Mesenchymal stem cell (in vitro differentiated cells and primary cell): ENCODE results near the gene MPP3.
A peak's percentile ranks its signal among the peaks of the same experiment; 100 is the strongest.

Experiments
- DNase-seq: peaks from one replicate; pipeline ENCODE4 v3.0.0-alpha.2; 2013
- H2AFZ ChIP-seq: one replicate; pipeline ENCODE4 v1.6.1; 2013; ENCODE audit warnings: low read depth, mild to moderate bottlenecking, control low read depth, inconsistent platforms, low read length, moderate library complexity
- H2AK5ac ChIP-seq: 2 replicates; pipeline ENCODE4 v1.6.1; 2013; ENCODE audit warnings: low read length, moderate library complexity, mild to moderate bottlenecking, inconsistent platforms; ENCODE audit not compliant: severe bottlenecking
- H2BK120ac ChIP-seq: one replicate; pipeline ENCODE4 v1.6.1; 2013; ENCODE audit warnings: low read depth, mild to moderate bottlenecking, inconsistent platforms, low read length, moderate library complexity
- H2BK12ac ChIP-seq, 2 experiments: one replicate each; pipeline ENCODE4 v1.6.1; 2013; ENCODE audit warnings: inconsistent platforms in 2 of 2, low read length in 2 of 2, mild to moderate bottlenecking in 2 of 2, moderate library complexity in 2 of 2, control low read depth in 1 of 2
- H2BK15ac ChIP-seq: one replicate; pipeline ENCODE4 v1.6.1; 2013; ENCODE audit warnings: mild to moderate bottlenecking, low read depth, inconsistent platforms; ENCODE audit not compliant: poor library complexity, severe bottlenecking
- H2BK5ac ChIP-seq: 2 replicates; pipeline ENCODE4 v1.6.1; 2013; ENCODE audit warnings: low read depth, mild to moderate bottlenecking, low read length, control low read depth, inconsistent platforms; ENCODE audit not compliant: poor library complexity, severe bottlenecking
- H3K14ac ChIP-seq, 2 experiments: one replicate each; pipeline ENCODE4 v1.6.1; 2013; ENCODE audit warnings: inconsistent platforms in 2 of 2, low read length in 2 of 2, control low read depth in 1 of 2, mild to moderate bottlenecking in 1 of 2, moderate library complexity in 1 of 2
- H3K18ac ChIP-seq, 2 experiments: one replicate each; pipeline ENCODE4 v1.6.1; 2013; ENCODE audit warnings: inconsistent platforms in 2 of 2, low read length in 2 of 2, control low read depth in 1 of 2, low read depth in 1 of 2, mild to moderate bottlenecking in 1 of 2
- H3K23ac ChIP-seq, 2 experiments: one replicate each; pipeline ENCODE4 v1.6.1; 2013; ENCODE audit warnings: inconsistent platforms in 2 of 2, low read length in 2 of 2, mild to moderate bottlenecking in 2 of 2, moderate library complexity in 2 of 2, control low read depth in 1 of 2
- H3K27ac ChIP-seq: 2 replicates; pipeline ENCODE4 v1.5.1; 2013; ENCODE audit warnings: mild to moderate bottlenecking, moderate library complexity, low read length, control low read depth, inconsistent platforms; ENCODE audit not compliant: poor library complexity, severe bottlenecking
- H3K27me3 ChIP-seq, 2 experiments: 2 replicates each; pipeline versions ENCODE4 v1.6.1 to v1.7.0; 2013; ENCODE audit warnings: low read length in 2 of 2, mild to moderate bottlenecking in 2 of 2, moderate library complexity in 2 of 2, control low read depth in 1 of 2, inconsistent platforms in 1 of 2; ENCODE audit not compliant: control insufficient read depth in 1 of 2, insufficient read depth in 1 of 2
- H3K36me3 ChIP-seq, 2 experiments: 2 replicates each; pipeline versions ENCODE4 v1.6.1 to v1.7.0; 2013; ENCODE audit warnings: low read length in 2 of 2, control low read depth in 1 of 2, inconsistent platforms in 1 of 2, low read depth in 1 of 2, mild to moderate bottlenecking in 1 of 2; ENCODE audit not compliant: insufficient read depth in 2 of 2, control insufficient read depth in 1 of 2
- H3K4ac ChIP-seq, 2 experiments: one replicate each; pipeline ENCODE4 v1.6.1; 2013; ENCODE audit warnings: inconsistent platforms in 2 of 2, low read length in 2 of 2, mild to moderate bottlenecking in 2 of 2, moderate library complexity in 2 of 2, control low read depth in 1 of 2, low read depth in 1 of 2
- H3K4me1 ChIP-seq: 2 replicates; pipeline ENCODE4 v1.6.1; 2013; ENCODE audit warnings: low read depth, low read length, control low read depth; ENCODE audit not compliant: control insufficient read depth, insufficient read depth
- H3K4me2 ChIP-seq: 2 replicates; pipeline ENCODE4 v1.6.1; 2013; ENCODE audit warnings: low read length, mild to moderate bottlenecking, inconsistent platforms; ENCODE audit not compliant: poor library complexity, severe bottlenecking
- H3K4me3 ChIP-seq, 2 experiments: 2 replicates each; pipeline versions ENCODE4 v1.5.1 to v1.7.0; 2013; ENCODE audit warnings: low read length in 2 of 2, mild to moderate bottlenecking in 2 of 2, control low read depth in 1 of 2, low read depth in 1 of 2; ENCODE audit not compliant: insufficient read depth in 1 of 2
- H3K79me1 ChIP-seq: replicated peaks from 2 replicates; pipeline ENCODE4 v1.6.1; 2013; ENCODE audit warnings: mild to moderate bottlenecking, control low read depth, low read length, inconsistent platforms; ENCODE audit not compliant: poor library complexity, severe bottlenecking
- H3K9ac ChIP-seq: 2 replicates; pipeline ENCODE4 v1.7.0; 2013; ENCODE audit warnings: mild to moderate bottlenecking, low read length, moderate library complexity
- H3K9me3 ChIP-seq: 2 replicates; pipeline ENCODE4 v1.7.0; 2013; ENCODE audit warnings: mild to moderate bottlenecking, low read length; ENCODE audit not compliant: control insufficient read depth
- H4K8ac ChIP-seq: one replicate; pipeline ENCODE4 v1.6.1; 2013; ENCODE audit warnings: inconsistent platforms, mild to moderate bottlenecking, low read length, moderate library complexity
- H4K91ac ChIP-seq: one replicate; pipeline ENCODE4 v1.6.1; 2013; ENCODE audit warnings: mild to moderate bottlenecking, low read length, inconsistent platforms
- WGBS: methylation state at CpG from one replicate; pipeline ENCODE4 v1.1.7; 2013; ENCODE audit warnings: mixed read lengths; 5-methylcytosine and 5-hydroxymethylcytosine counted together

The MPP3 gene

DNA sequence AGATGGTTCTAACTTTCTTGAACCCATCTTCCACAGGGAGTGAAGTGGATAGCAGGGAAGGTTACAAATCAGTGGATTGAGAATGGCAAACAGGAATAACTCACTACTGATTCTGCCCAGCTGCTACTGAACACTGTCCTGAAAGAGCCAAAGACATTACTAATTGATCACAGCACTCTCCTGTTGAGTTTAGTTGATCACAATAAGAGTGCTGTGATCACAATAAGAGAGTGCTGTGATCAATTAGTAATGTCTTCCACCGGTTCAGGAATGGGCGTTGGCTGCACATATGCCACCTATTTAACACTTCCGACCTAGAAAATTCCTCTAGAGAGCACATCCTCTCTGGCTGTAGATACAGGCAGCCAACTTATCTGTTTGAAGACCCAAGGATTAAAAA, 41.4 kb downstream of the MPP3 start:
- Histone ChIP-seq H3K23ac (no peak overlapping the region), H3K9me3 (no peaks in the 10 kb centered on the region), H2AFZ (no peak overlapping the region), H3K27ac (no peak overlapping the region), H2BK15ac (no peak overlapping the region), H4K91ac (no peak overlapping the region), H2BK5ac (no peak overlapping the region), H3K4ac (no peak overlapping the region), H2AK5ac (no peak overlapping the region), H3K4me2 (peak overlapping the region; percentile 39), H3K36me3 (no peaks in the 10 kb centered on the region), H3K14ac (no peak overlapping the region), H3K79me1 (no peaks in the 10 kb centered on the region), H3K18ac (no peak overlapping the region), H2BK120ac (no peak overlapping the region), H4K8ac (no peak overlapping the region), H3K4me1 (peaks cover 3% of the 10 kb centered on the region), H2BK12ac (no peak overlapping the region), H3K4me3 (peak overlapping the region in 1 of 2 experiments; percentile 29), H3K9ac (no peak overlapping the region), H3K27me3 (no peaks in the 10 kb centered on the region)
- peak; percentile 55 for DNase-seq
- 14% methylated on average over 3 of the region's 3 CpGs for WGBS

DNA sequence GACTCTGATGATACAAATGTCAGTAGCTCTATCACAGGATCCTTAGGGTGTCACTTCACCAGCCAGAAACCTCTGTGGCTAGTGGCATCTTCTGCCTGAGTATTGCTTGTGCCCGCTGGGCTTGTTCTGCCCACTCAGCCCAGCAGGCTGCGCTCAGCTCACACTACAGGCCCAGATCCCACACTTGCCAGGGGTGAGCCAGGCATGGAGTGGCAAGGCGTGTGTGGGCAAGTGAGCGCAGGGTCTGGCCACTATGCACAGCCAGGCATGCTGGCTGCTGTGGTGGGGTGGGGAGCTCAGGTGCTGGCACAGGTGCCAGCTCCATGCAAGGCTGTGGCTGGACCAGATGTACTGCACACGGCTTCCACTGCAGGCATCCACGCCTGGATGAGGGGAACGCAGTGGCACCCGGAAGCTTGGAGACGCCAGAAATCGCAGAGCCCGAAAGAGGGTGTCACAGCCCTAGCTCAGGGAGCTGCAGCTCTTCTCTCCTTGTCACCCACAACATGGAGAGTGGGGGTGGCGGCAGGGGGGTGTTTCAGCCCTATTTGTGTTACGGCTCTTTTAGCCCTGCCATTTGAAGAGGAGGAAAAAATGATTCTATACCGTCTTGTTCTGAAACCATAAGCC, 42.5 kb downstream of the MPP3 start:
- 86% methylated on average over 14 of the region's 14 CpGs for WGBS

DNA sequence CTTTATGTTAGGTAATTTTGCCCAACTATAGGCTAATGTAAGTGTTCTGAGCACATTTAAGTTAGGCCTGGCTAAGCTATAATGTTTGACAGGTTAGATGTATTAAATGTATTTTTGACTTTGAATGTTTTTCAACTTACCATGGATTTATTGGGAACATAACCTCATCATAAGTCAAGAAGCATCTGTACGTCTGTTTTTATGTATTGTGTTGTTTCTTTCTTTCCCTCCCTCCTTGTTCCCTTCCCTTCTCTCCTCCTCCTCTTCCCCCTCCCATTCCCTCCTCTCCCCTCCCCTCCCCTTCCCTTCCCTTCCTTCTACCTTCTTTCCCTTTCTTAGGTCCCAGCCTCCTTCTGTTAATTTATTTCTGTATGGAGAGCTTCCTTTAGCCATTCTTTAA, 43.5 kb downstream of the MPP3 start:
- Histone ChIP-seq H3K14ac (no peak overlapping the region), H3K4me2 (no peak overlapping the region), H2AFZ (no peak overlapping the region), H3K18ac (no peak overlapping the region), H4K8ac (no peak overlapping the region), H2BK15ac (no peak overlapping the region), H2BK5ac (no peak overlapping the region), H3K9me3 (no peaks in the 10 kb centered on the region), H3K4me1 (peaks cover 3% of the 10 kb centered on the region), H3K4me3 (no peak overlapping the region), H3K9ac (no peak overlapping the region), H2BK12ac (no peak overlapping the region), H2AK5ac (no peak overlapping the region), H4K91ac (no peak overlapping the region), H3K36me3 (no peaks in the 10 kb centered on the region), H3K27ac (no peak overlapping the region), H3K27me3 (no peaks in the 10 kb centered on the region), H2BK120ac (no peak overlapping the region), H3K79me1 (no peaks in the 10 kb centered on the region), H3K4ac (no peak overlapping the region), H3K23ac (no peak overlapping the region)
- no CpG with 5 or more reads among the region's 1 CpG for WGBS
- no peak for DNase-seq

More for the DNA sequence above, 42.5 kb downstream of the MPP3 start:
- Histone ChIP-seq H2BK5ac (no peak overlapping the region), H3K14ac (peak overlapping the region in 1 of 2 experiments; percentile 96), H2BK15ac (no peak overlapping the region), H3K9ac (no peak overlapping the region), H3K4me1 (peaks cover 3% of the 10 kb centered on the region), H3K27ac (no peak overlapping the region), H2BK12ac (peak overlapping the region in 1 of 2 experiments; percentile 64), H3K23ac (no peak overlapping the region), H2AK5ac (no peak overlapping the region), H3K4me3 (no peak overlapping the region), H3K4ac (no peak overlapping the region), H4K8ac (no peak overlapping the region), H3K36me3 (no peaks in the 10 kb centered on the region), H3K9me3 (no peaks in the 10 kb centered on the region), H3K4me2 (no peak overlapping the region), H3K27me3 (no peaks in the 10 kb centered on the region), H4K91ac (no peak overlapping the region), H2AFZ (no peak overlapping the region), H2BK120ac (no peak overlapping the region), H3K79me1 (no peaks in the 10 kb centered on the region), H3K18ac (peak overlapping the region in 1 of 2 experiments; percentile 30)
- no peak for DNase-seq

GRCh38 chr17:43788540-43788939, 44.4 kb downstream of the MPP3 start:
- Histone ChIP-seq H3K79me1 (no peaks in the 10 kb centered on the region), H3K9ac (no peak overlapping the region), H3K4me3 (no peak overlapping the region), H2AK5ac (no peak overlapping the region), H3K27me3 (no peaks in the 10 kb centered on the region), H4K8ac (no peak overlapping the region), H3K9me3 (no peaks in the 10 kb centered on the region), H3K27ac (no peak overlapping the region), H2BK12ac (no peak overlapping the region), H3K23ac (no peak overlapping the region), H3K14ac (no peak overlapping the region), H3K36me3 (no peaks in the 10 kb centered on the region), H2BK15ac (no peak overlapping the region), H4K91ac (no peak overlapping the region), H3K4ac (no peak overlapping the region), H2BK5ac (no peak overlapping the region), H3K4me2 (no peak overlapping the region), H3K18ac (no peak overlapping the region), H2AFZ (no peak overlapping the region), H3K4me1 (peaks cover 3% of the 10 kb centered on the region), H2BK120ac (no peak overlapping the region)
- no peak for DNase-seq
- WGBS: no CpG with 5 or more reads among the region's 5 CpGs
